ENCODE measurements around the gene GRIN3B.
A peak's percentile ranks its signal among the peaks of the same experiment; 100 is the strongest.

Gene GRIN3B

DNA sequence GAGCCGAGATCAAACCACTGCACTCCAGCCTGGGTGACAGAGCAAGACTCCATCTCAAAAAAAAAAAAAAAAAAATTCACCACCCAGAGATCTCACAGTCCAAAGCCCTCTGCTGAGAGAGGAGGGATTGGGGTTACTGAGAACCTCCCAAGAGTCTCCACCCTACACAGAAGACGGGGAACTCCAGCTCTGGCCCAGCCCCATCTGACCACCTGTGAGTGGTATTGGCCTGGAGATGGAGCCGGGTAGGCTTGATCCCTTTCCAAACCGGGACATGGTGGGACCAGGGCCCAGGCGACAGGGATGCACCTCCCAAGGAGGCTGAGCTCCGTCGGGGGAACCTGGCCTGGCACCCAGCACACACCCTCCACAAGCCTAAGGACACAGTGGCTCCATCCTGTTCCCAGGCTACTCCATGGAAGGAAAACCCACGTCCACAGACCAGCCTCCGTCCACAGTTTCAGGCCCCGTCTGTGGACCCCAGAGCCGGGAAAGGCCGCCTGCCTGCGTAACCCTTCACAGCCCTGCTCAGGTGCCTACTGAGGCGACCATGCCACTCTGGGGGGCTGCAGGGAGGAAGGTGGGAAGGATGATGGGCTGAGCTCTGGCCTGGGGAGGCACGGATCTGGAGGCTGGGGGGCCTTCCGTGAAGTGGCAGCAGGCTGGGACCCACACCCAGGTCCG, 18.9 kb downstream of the GRIN3B start:
- TF ChIP-seq RAD21 (IDR thresholded peaks at IDR 0.05; ENCODE audit: low read depth) (no peak), TEAD4 (IDR thresholded peaks at IDR 0.05) (no peak), EGR1 (IDR thresholded peaks at IDR 0.05) (no peak), EP300 (IDR thresholded peaks at IDR 0.05; ENCODE audit: borderline replicate concordance) (no peak), CEBPB (IDR thresholded peaks at IDR 0.05) (no peak), NFIC (IDR thresholded peaks at IDR 0.05) (no peak), FOXM1 (IDR thresholded peaks at IDR 0.05; ENCODE audit: borderline replicate concordance, low read depth) (no peak), TAF1 (IDR thresholded peaks at IDR 0.05; ENCODE audit: low read depth) (no peak), ZBTB7A (IDR thresholded peaks at IDR 0.05; ENCODE audit: low read depth) (no peak), CREB1 (IDR thresholded peaks at IDR 0.05; ENCODE audit: low read depth) (no peak), TCF12 (IDR thresholded peaks at IDR 0.05; ENCODE audit: low read depth) (no peak)
- TF ChIP-seq, protein P1, sequence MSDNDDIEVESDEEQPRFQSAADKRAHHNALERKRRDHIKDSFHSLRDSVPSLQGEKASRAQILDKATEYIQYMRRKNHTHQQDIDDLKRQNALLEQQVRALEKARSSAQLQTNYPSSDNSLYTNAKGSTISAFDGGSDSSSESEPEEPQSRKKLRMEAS (IDR thresholded peaks at IDR 0.05): no peak
- TF ChIP-seq, protein P2, sequence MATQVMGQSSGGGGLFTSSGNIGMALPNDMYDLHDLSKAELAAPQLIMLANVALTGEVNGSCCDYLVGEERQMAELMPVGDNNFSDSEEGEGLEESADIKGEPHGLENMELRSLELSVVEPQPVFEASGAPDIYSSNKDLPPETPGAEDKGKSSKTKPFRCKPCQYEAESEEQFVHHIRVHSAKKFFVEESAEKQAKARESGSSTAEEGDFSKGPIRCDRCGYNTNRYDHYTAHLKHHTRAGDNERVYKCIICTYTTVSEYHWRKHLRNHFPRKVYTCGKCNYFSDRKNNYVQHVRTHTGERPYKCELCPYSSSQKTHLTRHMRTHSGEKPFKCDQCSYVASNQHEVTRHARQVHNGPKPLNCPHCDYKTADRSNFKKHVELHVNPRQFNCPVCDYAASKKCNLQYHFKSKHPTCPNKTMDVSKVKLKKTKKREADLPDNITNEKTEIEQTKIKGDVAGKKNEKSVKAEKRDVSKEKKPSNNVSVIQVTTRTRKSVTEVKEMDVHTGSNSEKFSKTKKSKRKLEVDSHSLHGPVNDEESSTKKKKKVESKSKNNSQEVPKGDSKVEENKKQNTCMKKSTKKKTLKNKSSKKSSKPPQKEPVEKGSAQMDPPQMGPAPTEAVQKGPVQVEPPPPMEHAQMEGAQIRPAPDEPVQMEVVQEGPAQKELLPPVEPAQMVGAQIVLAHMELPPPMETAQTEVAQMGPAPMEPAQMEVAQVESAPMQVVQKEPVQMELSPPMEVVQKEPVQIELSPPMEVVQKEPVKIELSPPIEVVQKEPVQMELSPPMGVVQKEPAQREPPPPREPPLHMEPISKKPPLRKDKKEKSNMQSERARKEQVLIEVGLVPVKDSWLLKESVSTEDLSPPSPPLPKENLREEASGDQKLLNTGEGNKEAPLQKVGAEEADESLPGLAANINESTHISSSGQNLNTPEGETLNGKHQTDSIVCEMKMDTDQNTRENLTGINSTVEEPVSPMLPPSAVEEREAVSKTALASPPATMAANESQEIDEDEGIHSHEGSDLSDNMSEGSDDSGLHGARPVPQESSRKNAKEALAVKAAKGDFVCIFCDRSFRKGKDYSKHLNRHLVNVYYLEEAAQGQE (IDR thresholded peaks at IDR 0.05; ENCODE audit: low read depth): no peak
- TF ChIP-seq, protein P3, sequence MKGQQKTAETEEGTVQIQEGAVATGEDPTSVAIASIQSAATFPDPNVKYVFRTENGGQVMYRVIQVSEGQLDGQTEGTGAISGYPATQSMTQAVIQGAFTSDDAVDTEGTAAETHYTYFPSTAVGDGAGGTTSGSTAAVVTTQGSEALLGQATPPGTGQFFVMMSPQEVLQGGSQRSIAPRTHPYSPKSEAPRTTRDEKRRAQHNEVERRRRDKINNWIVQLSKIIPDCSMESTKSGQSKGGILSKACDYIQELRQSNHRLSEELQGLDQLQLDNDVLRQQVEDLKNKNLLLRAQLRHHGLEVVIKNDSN (IDR thresholded peaks at IDR 0.05): no peak

DNA sequence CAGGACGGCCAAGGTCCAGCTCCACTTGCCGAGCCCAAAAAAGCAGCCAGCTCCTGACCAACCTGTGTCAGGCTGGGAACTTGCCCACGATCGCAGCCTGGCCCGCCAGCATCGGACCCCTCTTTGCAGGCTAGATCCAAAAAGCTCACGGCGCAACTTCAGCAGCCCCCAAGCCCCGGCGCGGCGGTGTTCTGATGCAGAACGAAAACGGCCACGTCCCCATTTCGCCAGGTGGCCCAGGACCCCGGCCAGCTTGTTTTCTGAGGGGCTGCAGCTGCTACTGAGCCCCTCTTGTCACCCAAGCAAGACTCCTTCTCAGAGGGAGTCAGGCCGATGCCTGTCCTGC, 19.4 kb downstream of the GRIN3B start:
- TF ChIP-seq RAD21 (IDR thresholded peaks at IDR 0.05; ENCODE audit: low read depth): no peak
- TF ChIP-seq CEBPB (IDR thresholded peaks at IDR 0.05): no peak
- TF ChIP-seq, protein P2 (IDR thresholded peaks at IDR 0.05; ENCODE audit: low read depth): no peak
- TF ChIP-seq, protein P1 (IDR thresholded peaks at IDR 0.05): no peak
- no peak for TF ChIP-seq ZBTB7A (IDR thresholded peaks at IDR 0.05; ENCODE audit: low read depth)
- TF ChIP-seq, protein P3 (IDR thresholded peaks at IDR 0.05): no peak
- TF ChIP-seq FOXM1 (IDR thresholded peaks at IDR 0.05; ENCODE audit: borderline replicate concordance, low read depth): no peak
- no peak for TF ChIP-seq TCF12 (IDR thresholded peaks at IDR 0.05; ENCODE audit: low read depth)
- TF ChIP-seq TEAD4 (IDR thresholded peaks at IDR 0.05): no peak
- TF ChIP-seq YY1 (IDR thresholded peaks at IDR 0.05; ENCODE audit: low read depth): no peak
- TF ChIP-seq NFIC (IDR thresholded peaks at IDR 0.05): no peak
- TF ChIP-seq TAF1 (IDR thresholded peaks at IDR 0.05; ENCODE audit: low read depth): no peak
- TF ChIP-seq EGR1 (IDR thresholded peaks at IDR 0.05): no peak
- no peak for TF ChIP-seq CREB1 (IDR thresholded peaks at IDR 0.05; ENCODE audit: low read depth)
- TF ChIP-seq EP300 (IDR thresholded peaks at IDR 0.05; ENCODE audit: borderline replicate concordance): no peak

DNA sequence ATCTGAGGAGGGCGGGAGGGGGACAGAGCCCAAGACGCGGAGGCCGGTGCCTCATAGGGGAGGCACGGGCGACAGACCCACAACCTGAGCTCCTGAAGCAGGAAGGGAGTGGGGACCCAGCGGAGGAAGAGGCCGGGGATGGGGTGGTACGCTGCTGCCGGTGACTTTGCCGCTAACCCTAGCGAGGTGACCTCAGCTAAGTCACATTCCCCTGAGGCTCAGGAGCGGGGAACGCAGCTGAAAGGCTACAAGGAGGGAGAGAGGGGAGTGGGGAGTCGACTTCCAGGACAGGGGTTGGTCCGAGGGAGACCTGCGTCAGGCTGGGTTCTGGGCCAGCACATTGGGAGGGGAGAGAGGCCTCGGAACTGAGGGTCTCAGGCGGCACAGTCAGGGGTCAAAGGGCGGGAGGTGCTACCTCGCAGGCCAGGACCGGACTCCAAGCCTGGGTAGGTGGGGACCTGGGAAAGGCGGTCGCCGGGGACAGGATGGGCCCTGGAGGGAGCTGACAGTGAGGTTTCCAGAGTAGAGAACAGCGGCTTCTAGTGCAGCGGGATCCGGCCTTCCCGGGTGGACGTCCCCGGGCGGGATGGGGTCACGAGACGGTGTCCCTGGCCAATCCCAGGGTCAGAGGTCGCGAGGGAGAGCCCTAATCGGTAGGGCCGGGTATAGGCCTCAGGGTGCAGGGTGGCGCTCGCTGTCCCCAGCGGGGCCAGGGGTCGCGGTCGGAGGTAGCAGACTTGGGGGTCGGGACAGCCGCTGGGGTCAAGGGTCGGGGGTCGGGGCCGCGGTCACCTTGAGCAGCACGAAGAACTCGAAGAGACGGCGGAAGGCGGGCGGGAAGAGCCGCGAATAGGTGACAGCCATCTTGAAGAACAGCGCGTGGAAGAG, 20.0 kb downstream of the GRIN3B start:
- TF ChIP-seq YY1 (IDR thresholded peaks at IDR 0.05; ENCODE audit: low read depth): no peak
- TF ChIP-seq EGR1 (IDR thresholded peaks at IDR 0.05): no peak
- TF ChIP-seq, protein P1 (IDR thresholded peaks at IDR 0.05): peak; percentile 52; the same call in 1 of the 2 replicates
- no peak for TF ChIP-seq TAF1 (IDR thresholded peaks at IDR 0.05; ENCODE audit: low read depth)
- TF ChIP-seq NFIC (IDR thresholded peaks at IDR 0.05): no peak
- TF ChIP-seq, protein P3 (IDR thresholded peaks at IDR 0.05): 0 out of 2 replicates have a peak, but pooled peaks have one; percentile 13
- TF ChIP-seq CEBPB (IDR thresholded peaks at IDR 0.05): no peak
- no peak for TF ChIP-seq EP300 (IDR thresholded peaks at IDR 0.05; ENCODE audit: borderline replicate concordance)
- no peak for TF ChIP-seq CREB1 (IDR thresholded peaks at IDR 0.05; ENCODE audit: low read depth)
- TF ChIP-seq TEAD4 (IDR thresholded peaks at IDR 0.05): no peak
- TF ChIP-seq RAD21 (IDR thresholded peaks at IDR 0.05; ENCODE audit: low read depth): no peak
- TF ChIP-seq FOXM1 (IDR thresholded peaks at IDR 0.05; ENCODE audit: borderline replicate concordance, low read depth): no peak
- TF ChIP-seq TCF12 (IDR thresholded peaks at IDR 0.05; ENCODE audit: low read depth): no peak
- TF ChIP-seq, protein P2 (IDR thresholded peaks at IDR 0.05; ENCODE audit: low read depth): no peak
